HCT116 (cell line): ENCODE results near the gene REPS2. TPM values are rescaled to one million over a fixed set of nuclear protein-coding genes. Genes with fewer than 3 reads are reported as not detected.

Experiments used
- ATAC-seq: fragments of 200-7000 bp; cut with Tn5 transposase; 2 replicates; pipeline ENCODE4 v1.9.1; 2020; ENCODE audit warnings: mild to moderate bottlenecking, moderate library complexity
- BruUV-seq: library from RNA; stranded (reverse); fragments of 400-500 nt; replicated peaks from 2 replicates; lab custom pipeline; 2021; lab: Mats Ljungman, UMichigan
- CTCF ChIA-PET: fragments of 300-600 bp; sonication (Branson Sonifier 250); formaldehyde crosslinking; loops from one replicate; lab custom pipeline; 2021; ENCODE audit warnings: antibody characterized with exemption; lab: Charles Lee
- POLR2A ChIA-PET: fragments of 300-600, 350-600 bp; sonication (Branson Sonifier 250); formaldehyde crosslinking; loops from one replicate; lab custom pipeline; 2021; ENCODE audit warnings: antibody characterized with exemption; lab: Charles Lee
- RAD21 ChIA-PET, 2 experiments: fragments of 300-600 bp; sonication (Branson Sonifier 250); formaldehyde crosslinking; loops; one replicate each; lab custom pipeline; 2023; ENCODE audit warnings: low total read pairs in 2 of 2; ENCODE audit not compliant: uncharacterized antibody in 2 of 2, unreplicated experiment in 2 of 2, low non-redundant PET in 1 of 2; lab: Charles Lee
- DNase-seq: peaks from one replicate; pipeline ENCODE4 v3.0.0-alpha.2; 2010; ENCODE audit warnings: low read depth, low spot score
- H2AFZ ChIP-seq: fragments of 200-600 bp; shearing (Covaris generic), sonication (generic); 2 replicates; pipeline ENCODE4 v1.6.1; 2017; ENCODE audit warnings: low read depth, mixed run types, mixed read lengths, antibody characterized with exemption, low read length; ENCODE audit not compliant: poor library complexity, severe bottlenecking
- H3K27ac ChIP-seq: 2 replicates; pipeline ENCODE4 v1.5.1; 2012; ENCODE audit warnings: low read depth, low read length
- H3K27me3 ChIP-seq: fragments of 200-600 bp; sonication (generic); 2 replicates; pipeline ENCODE4 v1.6.1; 2016; ENCODE audit warnings: mixed run types, low read length, mixed read lengths; ENCODE audit not compliant: insufficient read depth
- H3K36me3 ChIP-seq, 2 experiments: fragments of 200-500 bp in 1 of 2; fragments of 200-600 bp in 1 of 2; sonication (Bioruptor generic) in 1 of 2; sonication (generic) in 1 of 2; 2 replicates each; pipeline versions ENCODE4 v1.5.1 to v1.6.1; 2014 to 2016; ENCODE audit warnings: low read length in 2 of 2, inconsistent platforms in 1 of 2, mixed read lengths in 1 of 2, mixed run types in 1 of 2; ENCODE audit not compliant: insufficient read depth in 2 of 2, control insufficient read depth in 1 of 2
- H3K4me1 ChIP-seq, 2 experiments: fragments of 200-600 bp in 1 of 2; sonication (generic) in 1 of 2; 2 replicates each; pipeline versions ENCODE4 v1.5.1 to v1.6.1; 2012 to 2017; ENCODE audit warnings: low read length in 2 of 2, inconsistent platforms in 1 of 2, mild to moderate bottlenecking in 1 of 2, mixed read lengths in 1 of 2, mixed run types in 1 of 2, moderate library complexity in 1 of 2; ENCODE audit not compliant: insufficient read depth in 2 of 2, control insufficient read depth in 1 of 2
- H3K4me2 ChIP-seq: fragments of 200-600 bp; sonication (generic); 2 replicates; pipeline ENCODE4 v1.6.1; 2017; ENCODE audit warnings: mixed run types, low read length, mixed read lengths
- H3K4me3 ChIP-seq, 2 experiments: fragments of 200-600 bp in 1 of 2; sonication (generic) in 1 of 2; replicated peaks in 1 of 2; 2 replicates each; pipeline ENCODE4 v1.5.1; 2011 to 2016; ENCODE audit warnings: low read length in 2 of 2, control low read depth in 1 of 2, low read depth in 1 of 2, mild to moderate bottlenecking in 1 of 2, mixed read lengths in 1 of 2, mixed run types in 1 of 2
- H3K79me2 ChIP-seq: fragments of 200-600 bp; sonication (generic); 2 replicates; pipeline ENCODE4 v1.6.1; 2017; ENCODE audit warnings: mild to moderate bottlenecking, mixed run types, low read length, moderate library complexity, mixed read lengths; ENCODE audit not compliant: insufficient read depth
- H3K9ac ChIP-seq: fragments of 200-600 bp; sonication (generic); 2 replicates; pipeline ENCODE4 v1.6.1; 2016; ENCODE audit warnings: low read length, mixed read lengths
- H3K9me2 ChIP-seq: fragments of 200-600 bp; sonication (generic), shearing (Covaris generic); 2 replicates; pipeline ENCODE4 v1.6.1; 2017; ENCODE audit warnings: mixed run types, mild to moderate bottlenecking, moderate library complexity; ENCODE audit not compliant: insufficient read depth
- H3K9me3 ChIP-seq, 2 experiments: fragments of 200-500 bp in 1 of 2; fragments of 200-600 bp in 1 of 2; sonication (Bioruptor generic) in 1 of 2; sonication (generic) in 1 of 2; 2 replicates each; pipeline ENCODE4 v1.6.1; 2014 to 2017; ENCODE audit warnings: low read length in 2 of 2, mixed read lengths in 2 of 2, inconsistent platforms in 1 of 2, low read depth in 1 of 2, mild to moderate bottlenecking in 1 of 2, mixed run types in 1 of 2, moderate library complexity in 1 of 2; ENCODE audit not compliant: control insufficient read depth in 1 of 2, insufficient read depth in 1 of 2
- H4K20me1 ChIP-seq: fragments of 200-600 bp; sonication (generic), shearing (Covaris generic); 2 replicates; pipeline ENCODE4 v1.6.1; 2017; ENCODE audit warnings: mixed run types, mild to moderate bottlenecking, moderate library complexity; ENCODE audit not compliant: insufficient read depth
- CBX3 ChIP-seq: IDR thresholded peaks from 2 replicates; pipeline ENCODE4 v1.6.1; 2012; ENCODE audit warnings: low read depth
- EZH2 ChIP-seq: fragments of 200-600 bp; sonication (generic); IDR thresholded peaks from 2 replicates; pipeline ENCODE4 v1.6.1; 2017; ENCODE audit warnings: antibody characterized with exemption, mixed run types
- EZH2phosphoT487 ChIP-seq: fragments of 200-600 bp; IDR thresholded peaks from 2 replicates; pipeline ENCODE4 v1.6.1; 2018; ENCODE audit warnings: antibody characterized with exemption, borderline replicate concordance
- FOSL1 ChIP-seq: IDR thresholded peaks from 2 replicates; pipeline ENCODE4 v1.6.1; 2012; ENCODE audit warnings: low read depth
- RAD21 ChIP-seq: IDR thresholded peaks from 2 replicates; pipeline ENCODE4 v1.6.1; 2012; ENCODE audit warnings: low read depth, mild to moderate bottlenecking
- REST ChIP-seq: IDR thresholded peaks from 2 replicates; pipeline ENCODE4 v1.6.1; 2012; ENCODE audit warnings: low read depth
- SP1 ChIP-seq: IDR thresholded peaks from 2 replicates; pipeline ENCODE4 v1.6.1; 2012; ENCODE audit warnings: low read depth
- SRF ChIP-seq: IDR thresholded peaks from 2 replicates; pipeline ENCODE4 v1.6.1; 2012; ENCODE audit warnings: low read depth
- ZNF274 ChIP-seq: fragments of 200-500 bp; sonication (Bioruptor generic); IDR thresholded peaks from 2 replicates; pipeline ENCODE4 v1.6.1; 2014; ENCODE audit warnings: mild to moderate bottlenecking, low read depth, low read length, inconsistent platforms
- intact Hi-C: fragments of 100-400 bp; cut with micrococcal nuclease; formaldehyde crosslinking; loops from 2 replicates; pipeline ENCODE4 v1.10.0; 2022
- total RNA-seq: library from RNA; stranded (reverse); gene quantifications from one replicate; pipeline ENCODE4 v1.2.1, GENCODE V29; 2021; ENCODE audit not compliant: unreplicated experiment

REPS2 gene
- total RNA-seq, 1 experiment from 2014 or later = 4.5 TPM

GRCh38 chrX:16971694-16972093, 25.2 kb downstream of the REPS2 start:
- TF ChIP-seq RAD21 = no peak
- no peak for TF ChIP-seq REST
- TF ChIP-seq FOSL1 = no peak
- no peak for TF ChIP-seq ZNF274
- no peak for TF ChIP-seq SRF
- no peak for TF ChIP-seq EZH2phosphoT487
- no peak for TF ChIP-seq SP1
- no peak for TF ChIP-seq EZH2
- no peak for TF ChIP-seq CBX3
- TF ChIP-seq, all 23 proteins: peak for 0
- H3K27ac ChIP-seq = no peak overlapping the region

More at GRCh38 chrX:16971694-16972093, 25.2 kb downstream of the REPS2 start:
- H3K9me3 ChIP-seq = no peaks in the 10 kb centered on the region
- H2AFZ ChIP-seq = no peak overlapping the region
- CTCF ChIA-PET = no interaction called here
- ATAC-seq (no peak), DNase-seq (no peak)
- no peaks in the 10 kb centered on the region for H3K9me2 ChIP-seq
- H3K4me3 ChIP-seq = no peak overlapping the region
- H3K36me3 ChIP-seq = no peaks in the 10 kb centered on the region
- POLR2A ChIA-PET = interaction anchor here (1.0 kb wide), 1 partner anchor 200 kb away, joined by 3 read pairs; no protein-coding TSS in a partner anchor
- H3K79me2 ChIP-seq = no peaks in the 10 kb centered on the region
- H3K4me2 ChIP-seq = no peak overlapping the region
- RAD21 ChIA-PET = no interaction called here
- BruUV-seq = no TSS peak
- H3K4me1 ChIP-seq = peaks cover 0 to 12% of the 10 kb centered on the region in 2 experiments; a peak in 2 of 4 replicates
- intact Hi-C loops = no loop called here
- no peaks in the 10 kb centered on the region for H4K20me1 ChIP-seq
- no peak overlapping the region for H3K9ac ChIP-seq
- H3K27me3 ChIP-seq = no peaks in the 10 kb centered on the region
